Measurements from ENCODE around the gene PLXND1.

GRCh38 chr3:129601713-129602112 lies 4.8 kb downstream of the PLXND1 start:
- no peak for TF ChIP-seq CTCF (IDR thresholded peaks at IDR 0.05)
- no peak for TF ChIP-seq EP300 (IDR thresholded peaks at IDR 0.05)
- TF ChIP-seq POLR2AphosphoS5 (IDR thresholded peaks at IDR 0.05), result no peak
